Hepatocyte (in vitro differentiated cells): ENCODE measurements around the gene CCNC.

Source experiments
- CTCF ChIP-seq: fragments of 200-600 bp; sonication (generic); IDR thresholded peaks from 2 replicates; pipeline ENCODE4 v1.5.1; 2016; ENCODE audit warnings: antibody characterized with exemption, mild to moderate bottlenecking; ENCODE audit not compliant: poor library complexity
- EZH2 ChIP-seq: fragments of 200-600 bp; sonication (generic); IDR thresholded peaks from 2 replicates; pipeline ENCODE4 v1.6.1; 2016; ENCODE audit warnings: antibody characterized with exemption, mild to moderate bottlenecking, borderline replicate concordance
- EZH2phosphoT487 ChIP-seq: fragments of 200-600 bp; sonication (generic); IDR thresholded peaks from one replicate; pipeline ENCODE4 v1.6.1; 2018; ENCODE audit warnings: antibody characterized with exemption, mild to moderate bottlenecking, low read depth, moderate library complexity; ENCODE audit not compliant: unreplicated experiment, severe bottlenecking

GRCh38 chr6:99550046-99550748 is 18.3 kb downstream of the CCNC start:
- TF ChIP-seq EZH2 (no peak), CTCF (no peak), EZH2phosphoT487 (no peak)
